ENCODE results near the gene LNX2. TPM values are rescaled to one million over a fixed set of nuclear protein-coding genes. Genes with fewer than 3 reads are reported as not detected.

LNX2 gene
- 3.3 to 4.5 TPM (median 3.8 TPM) in 5 replicates for total RNA-seq (2022; extraction: Qiagen RNA extraction)

GRCh38 chr13:27620377-27621115 lies at the start of gene LNX2:
LNX2 (minus strand) TSS chr13:27620529; CDS start chr13:27581703, 38,826 bp downstream.

GRCh38 chr13:27621366-27622101 lies 1.2 kb upstream of the LNX2 start, which contains the start of gene POLR1D:
POLR1D (plus strand) TSS chr13:27621892; CDS start chr13:27621984, 92 bp downstream.

Other genes starting within 250 kb of the LNX2 start
- gene GTF3A, start 195.9 kb downstream of the LNX2 start, total RNA-seq (2022; extraction: Qiagen RNA extraction), result 92.0 to 96.3 TPM (median 93.2 TPM) in 5 replicates
- 20.1 to 23.4 TPM (median 22.5 TPM) in 5 replicates for gene MTIF3, start 170.0 kb downstream of the LNX2 start, total RNA-seq (2022; extraction: Qiagen RNA extraction)
- gene POLR1D, start 1.4 kb upstream of the LNX2 start, total RNA-seq (2022; extraction: Qiagen RNA extraction), result 140 to 167 TPM (median 151 TPM) in 5 replicates
- gene GSX1, start 172.0 kb upstream of the LNX2 start, total RNA-seq (2022; extraction: Qiagen RNA extraction), result not detected in 5 replicates

Data from A549 treated with AZD2906 at 1 μM for 4 hours (cell line).